Measurements from ENCODE around the gene DCC. TPM values are rescaled to one million over a fixed set of nuclear protein-coding genes. Genes with fewer than 3 reads are reported as not detected.

DCC gene
- total RNA-seq, 1 experiment from 2014 or later = not detected

GRCh38 chr18:52933356-52933755, 593.4 kb downstream of the DCC start:
- Histone ChIP-seq H3F3A (ENCODE audit: insufficient read depth, low read depth) (no peaks in the 10 kb centered on the region), H3K4me3 (no peak overlapping the region), H3K9me3 (ENCODE audit: insufficient read depth, low read depth) (no peaks in the 10 kb centered on the region), H4K20me1 (ENCODE audit: insufficient read depth) (no peaks in the 10 kb centered on the region), H3K27me3 (ENCODE audit: insufficient read depth, low read depth) (no peaks in the 10 kb centered on the region), H3K27ac (no peak overlapping the region), H3K9me2 (ENCODE audit: insufficient read depth) (no peaks in the 10 kb centered on the region), H2AFZ (no peak overlapping the region), H3K4me2 (no peak overlapping the region), H3K36me3 (ENCODE audit: low read depth) (no peaks in the 10 kb centered on the region), H3K79me2 (ENCODE audit: low read depth) (no peaks in the 10 kb centered on the region), H3K4me1 (replicated peaks; ENCODE audit: insufficient read depth) (no peaks in the 10 kb centered on the region)
- intact Hi-C loops (cut with micrococcal nuclease; ENCODE audit: unreplicated experiment) = no loop called here
- POLR2A ChIA-PET (ENCODE audit: unreplicated experiment) = no interaction called here
- CTCF ChIA-PET = no interaction called here
- DNase-seq = no peak
- no TSS peak for BruUV-seq (replicated peaks)
- TF ChIP-seq CTCF (conservative IDR thresholded peaks at IDR 0.05) = no peak
- TF ChIP-seq EZH2 (IDR thresholded peaks at IDR 0.05; ENCODE audit: low read depth) = no peak

- H2AFZ ChIP-seq = no peak overlapping the region
- H3K4me2 ChIP-seq = no peak overlapping the region
- CTCF ChIA-PET = no interaction called here
- H3K79me2 ChIP-seq (ENCODE audit: low read depth) = no peaks in the 10 kb centered on the region
- H3K4me3 ChIP-seq = no peak overlapping the region
- no peaks in the 10 kb centered on the region for H4K20me1 ChIP-seq (ENCODE audit: insufficient read depth)
- no peak for DNase-seq
- no TSS peak for BruUV-seq (replicated peaks)
- H3K36me3 ChIP-seq (ENCODE audit: low read depth) = no peaks in the 10 kb centered on the region
- POLR2A ChIA-PET (ENCODE audit: unreplicated experiment) = no interaction called here
- H3K9me3 ChIP-seq (ENCODE audit: insufficient read depth, low read depth) = no peaks in the 10 kb centered on the region
- H3K4me1 ChIP-seq (replicated peaks; ENCODE audit: insufficient read depth) = no peaks in the 10 kb centered on the region
- no peaks in the 10 kb centered on the region for H3K9me2 ChIP-seq (ENCODE audit: insufficient read depth)
- intact Hi-C loops (cut with micrococcal nuclease; ENCODE audit: unreplicated experiment) = no loop called here
- no peaks in the 10 kb centered on the region for H3K27me3 ChIP-seq (ENCODE audit: insufficient read depth, low read depth)
- no peaks in the 10 kb centered on the region for H3F3A ChIP-seq (ENCODE audit: insufficient read depth, low read depth)
- H3K27ac ChIP-seq = no peak overlapping the region
- TF ChIP-seq EZH2 (IDR thresholded peaks at IDR 0.05; ENCODE audit: low read depth) = no peak
- no peak for TF ChIP-seq CTCF (conservative IDR thresholded peaks at IDR 0.05)
Observed at GRCh38 chr18:52936931-52937330, 596.9 kb downstream of the DCC start.

GRCh38 chr18:52937840-52938239, 597.8 kb downstream of the DCC start:
- no peaks in the 10 kb centered on the region for H3K27me3 ChIP-seq (ENCODE audit: insufficient read depth, low read depth)
- TF ChIP-seq CTCF (conservative IDR thresholded peaks at IDR 0.05) = no peak
- TF ChIP-seq EZH2 (IDR thresholded peaks at IDR 0.05; ENCODE audit: low read depth) = no peak
- H3K4me2 ChIP-seq = no peak overlapping the region
- H3F3A ChIP-seq (ENCODE audit: insufficient read depth, low read depth) = no peaks in the 10 kb centered on the region
- H3K4me1 ChIP-seq (replicated peaks; ENCODE audit: insufficient read depth) = no peaks in the 10 kb centered on the region
- intact Hi-C loops (cut with micrococcal nuclease; ENCODE audit: unreplicated experiment) = no loop called here
- no peaks in the 10 kb centered on the region for H3K9me3 ChIP-seq (ENCODE audit: insufficient read depth, low read depth)
- H2AFZ ChIP-seq = no peak overlapping the region
- no peak overlapping the region for H3K4me3 ChIP-seq
- H3K27ac ChIP-seq = no peak overlapping the region
- no peaks in the 10 kb centered on the region for H3K36me3 ChIP-seq (ENCODE audit: low read depth)
- ChIA-PET CTCF (no interaction called here), POLR2A (ENCODE audit: unreplicated experiment) (no interaction called here)
- no peak for DNase-seq
- H3K79me2 ChIP-seq (ENCODE audit: low read depth) = no peaks in the 10 kb centered on the region
- no peaks in the 10 kb centered on the region for H4K20me1 ChIP-seq (ENCODE audit: insufficient read depth)
- BruUV-seq (replicated peaks) = no TSS peak
- H3K9me2 ChIP-seq (ENCODE audit: insufficient read depth) = no peaks in the 10 kb centered on the region

Data from PC-9 (cell line).